IMR-90 (cell line): ENCODE data around the gene PRAME. TPM values are rescaled to one million over a fixed set of nuclear protein-coding genes. Genes with fewer than 3 reads are reported as not detected.

ENCODE experiments used
- ATAC-seq: fragments of 200-7000 bp; cut with Tn5 transposase; 2 replicates; pipeline ENCODE4 v1.9.1; 2020; ENCODE audit warnings: low read depth, mild to moderate bottlenecking, moderate library complexity
- BruUV-seq: library from RNA; stranded (reverse); fragments of 400-500 nt; replicated peaks from 2 replicates; lab custom pipeline; 2021; lab: Mats Ljungman, UMichigan
- CTCF ChIA-PET: fragments of 300-600 bp; formaldehyde crosslinking; extraction: SDS; loops from one replicate; lab custom pipeline; 2021; ENCODE audit warnings: antibody characterized with exemption; lab: Yijun Ruan, JAX
- POLR2A ChIA-PET: fragments of 300-600 bp; sonication (Branson Sonifier 250); formaldehyde crosslinking; loops from one replicate; lab custom pipeline; 2022; ENCODE audit warnings: antibody characterized with exemption; ENCODE audit not compliant: unreplicated experiment; lab: Charles Lee
- DNase-seq: peaks from one replicate; pipeline ENCODE4 v3.0.0; 2013
- H2AFZ ChIP-seq: replicated peaks from 2 replicates; pipeline ENCODE3; 2013; ENCODE audit warnings: low read length, mild to moderate bottlenecking; ENCODE audit not compliant: poor library complexity
- H2AK5ac ChIP-seq: 2 replicates; pipeline ENCODE4 v1.6.1; 2013; ENCODE audit warnings: low read depth, low read length, inconsistent platforms
- H2AK9ac ChIP-seq: replicated peaks from 2 replicates; pipeline ENCODE3; 2013; ENCODE audit warnings: mild to moderate bottlenecking, low read depth, low read length, moderate library complexity; ENCODE audit not compliant: poor library complexity
- H2BK120ac ChIP-seq: 2 replicates; pipeline ENCODE4 v1.6.1; 2013; ENCODE audit warnings: low read depth, low read length, inconsistent platforms
- H2BK15ac ChIP-seq: 3 replicates; pipeline ENCODE4 v1.6.1; 2013; ENCODE audit warnings: low read depth, low read length, inconsistent platforms
- H2BK20ac ChIP-seq: 2 replicates; pipeline ENCODE4 v1.6.1; 2013; ENCODE audit warnings: low read depth, mild to moderate bottlenecking, inconsistent platforms, low read length, moderate library complexity
- H2BK5ac ChIP-seq: 2 replicates; pipeline ENCODE4 v1.6.1; 2013; ENCODE audit warnings: mild to moderate bottlenecking, low read depth, low read length, inconsistent platforms; ENCODE audit not compliant: poor library complexity, severe bottlenecking
- H3K14ac ChIP-seq: replicated peaks from 2 replicates; pipeline ENCODE4 v1.6.1; 2013; ENCODE audit warnings: low read depth, low read length, inconsistent platforms
- H3K18ac ChIP-seq: 2 replicates; pipeline ENCODE4 v1.6.1; 2013; ENCODE audit warnings: low read depth, low read length, control low read depth
- H3K23ac ChIP-seq: 2 replicates; pipeline ENCODE4 v1.6.1; 2013; ENCODE audit warnings: low read depth, low read length, inconsistent platforms
- H3K27ac ChIP-seq: 2 replicates; pipeline ENCODE4 v1.5.1; 2013; ENCODE audit warnings: mild to moderate bottlenecking, control low read depth, low read length; ENCODE audit not compliant: insufficient read depth
- H3K27me3 ChIP-seq: 2 replicates; pipeline ENCODE4 v1.6.1; 2013; ENCODE audit warnings: low read length; ENCODE audit not compliant: control insufficient read depth, insufficient read depth
- H3K36me3 ChIP-seq: 2 replicates; pipeline ENCODE4 v1.6.1; 2013; ENCODE audit warnings: low read length, mixed read lengths; ENCODE audit not compliant: control insufficient read depth, insufficient read depth
- H3K4ac ChIP-seq: 2 replicates; pipeline ENCODE4 v1.6.1; 2013; ENCODE audit warnings: low read depth, low read length, inconsistent platforms
- H3K4me1 ChIP-seq: 2 replicates; pipeline ENCODE4 v1.6.1; 2013; ENCODE audit warnings: low read length, mixed read lengths; ENCODE audit not compliant: control insufficient read depth, insufficient read depth
- H3K4me2 ChIP-seq: 2 replicates; pipeline ENCODE4 v1.6.1; 2013; ENCODE audit warnings: low read depth, mild to moderate bottlenecking, control low read depth, low read length, moderate library complexity
- H3K4me3 ChIP-seq: 2 replicates; pipeline ENCODE4 v1.5.1; 2013; ENCODE audit warnings: low read depth, mild to moderate bottlenecking, control low read depth, low read length, moderate library complexity; ENCODE audit not compliant: insufficient read depth
- H3K56ac ChIP-seq: 2 replicates; pipeline ENCODE4 v1.6.1; 2013; ENCODE audit warnings: low read length, inconsistent platforms; ENCODE audit not compliant: insufficient read depth; ENCODE audit errors: extremely low read depth
- H3K79me1 ChIP-seq, 2 experiments: 2 replicates each; pipeline ENCODE4 v1.6.1; 2013; ENCODE audit warnings: low read length in 2 of 2, inconsistent platforms in 1 of 2, low read depth in 1 of 2
- H3K9ac ChIP-seq: 2 replicates; pipeline ENCODE4 v1.6.1; 2013; ENCODE audit warnings: low read depth, low read length, control low read depth
- H3K9me1 ChIP-seq: 2 replicates; pipeline ENCODE4 v1.6.1; 2013; ENCODE audit warnings: low read length, inconsistent platforms; ENCODE audit not compliant: insufficient read depth
- H3K9me3 ChIP-seq: 2 replicates; pipeline ENCODE4 v1.6.1; 2013; ENCODE audit warnings: low read length; ENCODE audit not compliant: control insufficient read depth, insufficient read depth
- H4K20me1 ChIP-seq: 2 replicates; pipeline ENCODE4 v1.6.1; 2013; ENCODE audit warnings: low read length, inconsistent platforms; ENCODE audit not compliant: insufficient read depth
- H4K5ac ChIP-seq: 2 replicates; pipeline ENCODE4 v1.6.1; 2013; ENCODE audit warnings: mild to moderate bottlenecking, low read depth, low read length, control low read depth
- H4K8ac ChIP-seq, 2 experiments: 2 replicates each; pipeline ENCODE4 v1.6.1; 2013; ENCODE audit warnings: low read depth in 2 of 2, low read length in 2 of 2, control low read depth in 1 of 2, inconsistent platforms in 1 of 2
- H4K91ac ChIP-seq: 2 replicates; pipeline ENCODE4 v1.6.1; 2013; ENCODE audit warnings: low read depth, low read length, inconsistent platforms; ENCODE audit not compliant: insufficient read depth
- CTCF ChIP-seq: conservative IDR thresholded peaks from 2 replicates; pipeline ENCODE4 v1.5.1; 2012; ENCODE audit warnings: mild to moderate bottlenecking, low read depth, low read length, improper control_type of control experiment
- NFE2L2 ChIP-seq: fragments of 150-350 bp; IDR thresholded peaks from 2 replicates; pipeline ENCODE4 v1.6.1; 2016; ENCODE audit warnings: low read depth, mild to moderate bottlenecking, low read length
- RFX5 ChIP-seq: IDR thresholded peaks from 2 replicates; pipeline ENCODE4 v1.8.0; 2012; ENCODE audit warnings: low read depth, mild to moderate bottlenecking, low read length, moderate library complexity
- dilution Hi-C: fragments of 300-500 bp; cut with HindIII; formaldehyde crosslinking; loops from one replicate; pipeline ENCODE4 v1.14.3; 2018; ENCODE audit warnings: low sequenced_read_pairs; ENCODE audit not compliant: unreplicated experiment
- in situ Hi-C: fragments of 300-500 bp; cut with MboI; formaldehyde crosslinking; loops from 3 replicates; pipeline ENCODE4 v1.14.3; 2019; ENCODE audit warnings: low sequenced_read_pairs, inconsistent platforms, mixed read lengths
- intact Hi-C: fragments of 100-400 bp; cut with micrococcal nuclease; formaldehyde crosslinking; loops from 2 replicates; pipeline ENCODE4 v1.10.0; 2022
- polyA plus RNA-seq, 3 experiments: library from polyadenylated mRNA; depleted of rRNA; stranded (reverse); fragments of >200 nt; gene quantifications; 2 replicates each; pipeline ENCODE4 v1.2.3, GENCODE V29; 2012; ENCODE audit warnings: low replicate concordance in 1 of 3
- total RNA-seq: library from RNA; depleted of rRNA; stranded (reverse); fragments of >200 nt; gene quantifications from 2 replicates; pipeline ENCODE4 v1.2.3, GENCODE V29; 2012
- TF ChIP-seq, protein P1 (sequence below): fragments of 150-350 bp; IDR thresholded peaks from 2 replicates; pipeline ENCODE4 v1.6.1; 2017; ENCODE audit warnings: mild to moderate bottlenecking, antibody characterized with exemption, low read length, low read depth

The PRAME gene
- total and polyA plus RNA-seq, 2 of the 4 experiments (the other 2 are of a cell fraction), result not detected

DNA sequence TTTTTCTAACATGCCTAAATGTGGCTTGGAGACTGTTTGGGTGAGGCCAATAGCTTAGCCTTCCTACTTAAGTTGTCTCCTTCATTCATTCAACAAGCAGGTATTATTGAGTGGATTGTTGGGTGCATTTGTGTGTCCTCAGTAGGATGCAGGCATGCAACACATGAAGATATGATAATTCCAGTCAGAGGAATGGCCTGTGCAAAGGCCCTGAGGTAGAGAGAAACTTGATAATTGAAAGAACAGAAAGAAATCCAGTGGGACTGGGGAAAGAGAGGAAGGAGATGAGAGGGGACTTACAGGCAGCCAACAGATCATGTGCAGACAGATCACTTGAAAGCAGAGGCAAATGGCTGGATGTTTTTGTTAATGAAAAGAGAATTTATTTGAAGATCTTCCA lies 15.3 kb upstream of the PRAME start:
- no peak overlapping the region for H2BK15ac ChIP-seq
- H2BK5ac ChIP-seq, result no peak overlapping the region
- no peaks in the 10 kb centered on the region for H3K9me1 ChIP-seq
- no peak overlapping the region for H4K8ac ChIP-seq
- H3K4me3 ChIP-seq, result no peak overlapping the region
- H4K91ac ChIP-seq, result no peak overlapping the region
- ChIA-PET POLR2A (no interaction called here), CTCF (no interaction called here)
- no peak overlapping the region for H4K5ac ChIP-seq
- no peak overlapping the region for H3K14ac ChIP-seq
- ATAC-seq, result no peak
- peaks cover 9% of the 10 kb centered on the region for H3K27me3 ChIP-seq
- in situ Hi-C loops, result loop anchor here (10.0 kb wide), 1 partner anchor 110 kb away; no protein-coding TSS in a partner anchor
- H3K79me1 ChIP-seq, result no peaks in the 10 kb centered on the region
- H3K23ac ChIP-seq, result no peak overlapping the region
- H2AK9ac ChIP-seq, result no peak overlapping the region
- H3K56ac ChIP-seq, result no peak overlapping the region
- no peak overlapping the region for H3K4me2 ChIP-seq
- no peak overlapping the region for H2AFZ ChIP-seq
- DNase-seq, result no peak
- TF ChIP-seq, protein P1, sequence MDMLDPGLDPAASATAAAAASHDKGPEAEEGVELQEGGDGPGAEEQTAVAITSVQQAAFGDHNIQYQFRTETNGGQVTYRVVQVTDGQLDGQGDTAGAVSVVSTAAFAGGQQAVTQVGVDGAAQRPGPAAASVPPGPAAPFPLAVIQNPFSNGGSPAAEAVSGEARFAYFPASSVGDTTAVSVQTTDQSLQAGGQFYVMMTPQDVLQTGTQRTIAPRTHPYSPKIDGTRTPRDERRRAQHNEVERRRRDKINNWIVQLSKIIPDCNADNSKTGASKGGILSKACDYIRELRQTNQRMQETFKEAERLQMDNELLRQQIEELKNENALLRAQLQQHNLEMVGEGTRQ, result no peak
- TF ChIP-seq RFX5, result no peak
- TF ChIP-seq CTCF, result no peak
- TF ChIP-seq NFE2L2, result no peak
- H3K18ac ChIP-seq, result no peak overlapping the region
- no peaks in the 10 kb centered on the region for H3K4me1 ChIP-seq
- dilution Hi-C loops, result no loop called here
- no peak overlapping the region for H2BK120ac ChIP-seq
- no peak overlapping the region for H3K9ac ChIP-seq
- intact Hi-C loops, result no loop called here
- no peaks in the 10 kb centered on the region for H3K36me3 ChIP-seq
- no TSS peak for BruUV-seq
- no peak overlapping the region for H2AK5ac ChIP-seq
- H4K20me1 ChIP-seq, result no peaks in the 10 kb centered on the region
- no peaks in the 10 kb centered on the region for H3K9me3 ChIP-seq
- H2BK20ac ChIP-seq, result no peak overlapping the region
- no peak overlapping the region for H3K27ac ChIP-seq
- no peak overlapping the region for H3K4ac ChIP-seq
